HepG2 (cell line): ENCODE results near the gene RIPOR3. TPM values are rescaled to one million over a fixed set of nuclear protein-coding genes. Genes with fewer than 3 reads are reported as not detected.

Experiments
- ARID5B ChIP-seq: IDR thresholded peaks from 2 replicates; pipeline ENCODE4 v1.4.0; 2020; ENCODE audit warnings: mild to moderate bottlenecking, missing genetic modification reagents
- GATAD2A ChIP-seq: IDR thresholded peaks from 2 replicates; pipeline ENCODE4 v1.6.1; 2016
- KAT8 ChIP-seq: IDR thresholded peaks from 2 replicates; pipeline ENCODE4 v1.6.1; 2016; ENCODE audit warnings: missing genetic modification reagents, missing compliant biosample characterization
- RARA ChIP-seq: IDR thresholded peaks from 2 replicates; pipeline ENCODE4 v1.6.1; 2016; ENCODE audit warnings: missing genetic modification reagents, missing compliant biosample characterization
- RELA ChIP-seq: sonication (generic); formaldehyde crosslinking; IDR thresholded peaks from 2 replicates; pipeline ENCODE4 v1.4.0; 2020; ENCODE audit warnings: missing genetic modification reagents
- polyA plus RNA-seq, 8 experiments: library from polyadenylated mRNA; depleted of rRNA in 3 of 8; stranded (reverse) in 7 of 8; unstranded in 1 of 8; fragments of >200 nt; fragmentation: Illumina TruSeq in 4 of 8; extraction: Trizol in 4 of 8; gene quantifications; 2 replicates each; pipeline versions ENCODE4 v1.2.1 to v1.2.3, GENCODE V29; 2011 to 2016; ENCODE audit warnings: low read depth in 4 of 8, missing spikeins in 1 of 8, mixed read lengths in 1 of 8; ENCODE audit not compliant: insufficient read depth in 1 of 8
- total RNA-seq, 5 experiments: library from RNA; depleted of rRNA; stranded (reverse); fragments of >200 nt; fragmentation: Illumina TruSeq; extraction: Trizol; gene quantifications; 2 replicates each; pipeline ENCODE4 v1.2.3, GENCODE V29; 2016; ENCODE audit warnings: low read depth in 1 of 5
- TF ChIP-seq, protein P1 (sequence below): sonication (generic); formaldehyde crosslinking; conservative IDR thresholded peaks from 2 replicates; pipeline ENCODE4 v1.5.0; 2020; ENCODE audit warnings: missing genetic modification reagents
- TF ChIP-seq, protein P2 (sequence below): sonication (generic); formaldehyde crosslinking; IDR thresholded peaks from 2 replicates; pipeline ENCODE4 v1.5.1; 2020; ENCODE audit warnings: missing genetic modification reagents, mild to moderate bottlenecking, borderline replicate concordance

Gene RIPOR3
- total and polyA plus RNA-seq, 2 of the 13 experiments (the other 11 are each of a cell fraction or from before 2014, with no cell fraction given) = 0.18 TPM; not detected in 1

GRCh38 chr20:50724851-50725723 is 33.7 kb upstream of the RIPOR3 start (continued):
- TF ChIP-seq ARID5B (CRISPR knock-in tag) = no peak
- TF ChIP-seq RELA (CRISPR knock-in tag) = 0 out of 2 replicates have a peak, but pooled peaks have one; percentile 59
- TF ChIP-seq, protein P1, sequence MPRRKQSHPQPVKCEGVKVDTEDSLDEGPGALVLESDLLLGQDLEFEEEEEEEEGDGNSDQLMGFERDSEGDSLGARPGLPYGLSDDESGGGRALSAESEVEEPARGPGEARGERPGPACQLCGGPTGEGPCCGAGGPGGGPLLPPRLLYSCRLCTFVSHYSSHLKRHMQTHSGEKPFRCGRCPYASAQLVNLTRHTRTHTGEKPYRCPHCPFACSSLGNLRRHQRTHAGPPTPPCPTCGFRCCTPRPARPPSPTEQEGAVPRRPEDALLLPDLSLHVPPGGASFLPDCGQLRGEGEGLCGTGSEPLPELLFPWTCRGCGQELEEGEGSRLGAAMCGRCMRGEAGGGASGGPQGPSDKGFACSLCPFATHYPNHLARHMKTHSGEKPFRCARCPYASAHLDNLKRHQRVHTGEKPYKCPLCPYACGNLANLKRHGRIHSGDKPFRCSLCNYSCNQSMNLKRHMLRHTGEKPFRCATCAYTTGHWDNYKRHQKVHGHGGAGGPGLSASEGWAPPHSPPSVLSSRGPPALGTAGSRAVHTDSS (CRISPR knock-in tag) = no peak
- TF ChIP-seq, protein P2, sequence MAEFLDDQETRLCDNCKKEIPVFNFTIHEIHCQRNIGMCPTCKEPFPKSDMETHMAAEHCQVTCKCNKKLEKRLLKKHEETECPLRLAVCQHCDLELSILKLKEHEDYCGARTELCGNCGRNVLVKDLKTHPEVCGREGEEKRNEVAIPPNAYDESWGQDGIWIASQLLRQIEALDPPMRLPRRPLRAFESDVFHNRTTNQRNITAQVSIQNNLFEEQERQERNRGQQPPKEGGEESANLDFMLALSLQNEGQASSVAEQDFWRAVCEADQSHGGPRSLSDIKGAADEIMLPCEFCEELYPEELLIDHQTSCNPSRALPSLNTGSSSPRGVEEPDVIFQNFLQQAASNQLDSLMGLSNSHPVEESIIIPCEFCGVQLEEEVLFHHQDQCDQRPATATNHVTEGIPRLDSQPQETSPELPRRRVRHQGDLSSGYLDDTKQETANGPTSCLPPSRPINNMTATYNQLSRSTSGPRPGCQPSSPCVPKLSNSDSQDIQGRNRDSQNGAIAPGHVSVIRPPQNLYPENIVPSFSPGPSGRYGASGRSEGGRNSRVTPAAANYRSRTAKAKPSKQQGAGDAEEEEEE (CRISPR knock-in tag) = no peak
- peak; percentile 54; the same call in 1 of the 2 replicates for TF ChIP-seq KAT8 (CRISPR knock-in tag)
- peak; percentile 72 for TF ChIP-seq GATAD2A
- 0 out of 2 replicates have a peak, but pooled peaks have one; percentile 5 for TF ChIP-seq RARA (CRISPR knock-in tag)
